ENCODE data around the gene SEMA3G.

SEMA3G gene

GRCh38 chr3:52480768-52481715 lies 36.1 kb upstream of the SEMA3G start:
- Histone ChIP-seq H2AK5ac (ENCODE audit: low read length, severe bottlenecking) (no peak overlapping the region), H3K4me2 (ENCODE audit: low read length, poor library complexity, severe bottlenecking) (no peak overlapping the region), H2BK5ac (ENCODE audit: low read depth, low read length, poor library complexity, severe bottlenecking) (no peak overlapping the region), H2BK15ac (ENCODE audit: low read depth, poor library complexity, severe bottlenecking) (no peak overlapping the region), H3K79me1 (replicated peaks; ENCODE audit: low read length, poor library complexity, severe bottlenecking) (peaks cover 54% of the 10 kb centered on the region), H3K23ac (ENCODE audit: low read length in 2 of 2) (no peak overlapping the region), H3K27ac (ENCODE audit: low read length, poor library complexity, severe bottlenecking) (no peak overlapping the region), H3K4me3 (ENCODE audit: insufficient read depth in 1 of 2, low read depth in 1 of 2, low read length in 2 of 2) (no peak overlapping the region), H2AFZ (ENCODE audit: low read depth, low read length) (no peak overlapping the region), H2BK120ac (ENCODE audit: low read depth, low read length) (no peak overlapping the region), H3K27me3 (ENCODE audit: control insufficient read depth in 1 of 2, insufficient read depth in 1 of 2, low read length in 2 of 2) (no peaks in the 10 kb centered on the region), H3K4ac (ENCODE audit: low read depth in 1 of 2, low read length in 2 of 2) (no peak overlapping the region), H4K8ac (ENCODE audit: low read length) (no peak overlapping the region), H3K18ac (ENCODE audit: low read depth in 1 of 2, low read length in 2 of 2) (no peak overlapping the region), H2BK12ac (ENCODE audit: low read length in 2 of 2) (no peak overlapping the region), H3K4me1 (ENCODE audit: control insufficient read depth, insufficient read depth, low read depth, low read length) (peaks cover 9% of the 10 kb centered on the region), H3K9me3 (ENCODE audit: control insufficient read depth, low read length) (no peaks in the 10 kb centered on the region), H3K9ac (ENCODE audit: low read length) (no peak overlapping the region), H3K36me3 (ENCODE audit: control insufficient read depth in 1 of 2, insufficient read depth in 2 of 2, low read depth in 1 of 2, low read length in 2 of 2) (peaks cover 79 to 96% of the 10 kb centered on the region in 2 experiments), H4K91ac (ENCODE audit: low read length) (no peak overlapping the region), H3K14ac (ENCODE audit: low read length in 2 of 2) (no peak overlapping the region)
- 98% methylated on average over 24 of the region's 27 CpGs for WGBS
- no peak for DNase-seq

- H3K27ac ChIP-seq (ENCODE audit: low read length, poor library complexity, severe bottlenecking) = no peak overlapping the region
- no peak overlapping the region for H2BK15ac ChIP-seq (ENCODE audit: low read depth, poor library complexity, severe bottlenecking)
- no peak overlapping the region for H3K18ac ChIP-seq (ENCODE audit: low read depth in 1 of 2, low read length in 2 of 2)
- peaks cover 54% of the 10 kb centered on the region for H3K79me1 ChIP-seq (replicated peaks; ENCODE audit: low read length, poor library complexity, severe bottlenecking)
- peaks cover 9% of the 10 kb centered on the region for H3K4me1 ChIP-seq (ENCODE audit: control insufficient read depth, insufficient read depth, low read depth, low read length)
- no peak overlapping the region for H3K4me2 ChIP-seq (ENCODE audit: low read length, poor library complexity, severe bottlenecking)
- no peak overlapping the region for H2BK120ac ChIP-seq (ENCODE audit: low read depth, low read length)
- DNase-seq = no peak
- H3K4me3 ChIP-seq (ENCODE audit: insufficient read depth in 1 of 2, low read depth in 1 of 2, low read length in 2 of 2) = no peak overlapping the region
- no peak overlapping the region for H2AK5ac ChIP-seq (ENCODE audit: low read length, severe bottlenecking)
- H3K9me3 ChIP-seq (ENCODE audit: control insufficient read depth, low read length) = no peaks in the 10 kb centered on the region
- H3K27me3 ChIP-seq (ENCODE audit: control insufficient read depth in 1 of 2, insufficient read depth in 1 of 2, low read length in 2 of 2) = no peaks in the 10 kb centered on the region
- H3K4ac ChIP-seq (ENCODE audit: low read depth in 1 of 2, low read length in 2 of 2) = no peak overlapping the region
- no peak overlapping the region for H3K14ac ChIP-seq (ENCODE audit: low read length in 2 of 2)
- no peak overlapping the region for H4K91ac ChIP-seq (ENCODE audit: low read length)
- H2BK5ac ChIP-seq (ENCODE audit: low read depth, low read length, poor library complexity, severe bottlenecking) = no peak overlapping the region
- H3K23ac ChIP-seq (ENCODE audit: low read length in 2 of 2) = no peak overlapping the region
- H2BK12ac ChIP-seq (ENCODE audit: low read length in 2 of 2) = no peak overlapping the region
- peaks cover 80 to 96% of the 10 kb centered on the region in 2 experiments for H3K36me3 ChIP-seq (ENCODE audit: control insufficient read depth in 1 of 2, insufficient read depth in 2 of 2, low read depth in 1 of 2, low read length in 2 of 2)
- no peak overlapping the region for H2AFZ ChIP-seq (ENCODE audit: low read depth, low read length)
- no peak overlapping the region for H4K8ac ChIP-seq (ENCODE audit: low read length)
- no peak overlapping the region for H3K9ac ChIP-seq (ENCODE audit: low read length)
- WGBS = 96% methylated on average over 10 of the region's 16 CpGs
These were observed 35.1 kb upstream of the SEMA3G start for GRCh38 chr3:52479877-52480575.

GRCh38 chr3:52479037-52479876 lies 34.4 kb upstream of the SEMA3G start:
- H3K9me3 ChIP-seq (ENCODE audit: control insufficient read depth, low read length) = no peaks in the 10 kb centered on the region
- H2AK5ac ChIP-seq (ENCODE audit: low read length, severe bottlenecking) = no peak overlapping the region
- no peak overlapping the region for H3K14ac ChIP-seq (ENCODE audit: low read length in 2 of 2)
- H2AFZ ChIP-seq (ENCODE audit: low read depth, low read length) = no peak overlapping the region
- no peak overlapping the region for H3K18ac ChIP-seq (ENCODE audit: low read depth in 1 of 2, low read length in 2 of 2)
- no peak overlapping the region for H2BK15ac ChIP-seq (ENCODE audit: low read depth, poor library complexity, severe bottlenecking)
- H3K4me2 ChIP-seq (ENCODE audit: low read length, poor library complexity, severe bottlenecking) = no peak overlapping the region
- H4K91ac ChIP-seq (ENCODE audit: low read length) = no peak overlapping the region
- H3K27me3 ChIP-seq (ENCODE audit: control insufficient read depth in 1 of 2, insufficient read depth in 1 of 2, low read length in 2 of 2) = no peaks in the 10 kb centered on the region
- H3K23ac ChIP-seq (ENCODE audit: low read length in 2 of 2) = no peak overlapping the region
- H4K8ac ChIP-seq (ENCODE audit: low read length) = no peak overlapping the region
- no peak overlapping the region for H3K9ac ChIP-seq (ENCODE audit: low read length)
- H3K4me1 ChIP-seq (ENCODE audit: control insufficient read depth, insufficient read depth, low read depth, low read length) = peaks cover 9% of the 10 kb centered on the region
- H3K79me1 ChIP-seq (replicated peaks; ENCODE audit: low read length, poor library complexity, severe bottlenecking) = peaks cover 50% of the 10 kb centered on the region
- H2BK5ac ChIP-seq (ENCODE audit: low read depth, low read length, poor library complexity, severe bottlenecking) = no peak overlapping the region
- no peak overlapping the region for H3K27ac ChIP-seq (ENCODE audit: low read length, poor library complexity, severe bottlenecking)
- no peak for DNase-seq
- peaks cover 86 to 90% of the 10 kb centered on the region in 2 experiments for H3K36me3 ChIP-seq (ENCODE audit: control insufficient read depth in 1 of 2, insufficient read depth in 2 of 2, low read depth in 1 of 2, low read length in 2 of 2)
- no peak overlapping the region for H2BK12ac ChIP-seq (ENCODE audit: low read length in 2 of 2)
- WGBS = 95% methylated on average over 7 of the region's 7 CpGs
- no peak overlapping the region for H3K4me3 ChIP-seq (ENCODE audit: insufficient read depth in 1 of 2, low read depth in 1 of 2, low read length in 2 of 2)
- no peak overlapping the region for H3K4ac ChIP-seq (ENCODE audit: low read depth in 1 of 2, low read length in 2 of 2)
- no peak overlapping the region for H2BK120ac ChIP-seq (ENCODE audit: low read depth, low read length)

GRCh38 chr3:52477796-52478095 lies 32.8 kb upstream of the SEMA3G start:
- Histone ChIP-seq H2AFZ (ENCODE audit: low read depth, low read length) (no peak overlapping the region), H2BK15ac (ENCODE audit: low read depth, poor library complexity, severe bottlenecking) (no peak overlapping the region), H3K23ac (ENCODE audit: low read length in 2 of 2) (no peak overlapping the region), H2AK5ac (ENCODE audit: low read length, severe bottlenecking) (no peak overlapping the region), H3K4me3 (ENCODE audit: insufficient read depth in 1 of 2, low read depth in 1 of 2, low read length in 2 of 2) (no peak overlapping the region), H3K36me3 (ENCODE audit: control insufficient read depth in 1 of 2, insufficient read depth in 2 of 2, low read depth in 1 of 2, low read length in 2 of 2) (peaks cover 93 to 95% of the 10 kb centered on the region in 2 experiments), H2BK120ac (ENCODE audit: low read depth, low read length) (no peak overlapping the region), H3K14ac (ENCODE audit: low read length in 2 of 2) (no peak overlapping the region), H3K4ac (ENCODE audit: low read depth in 1 of 2, low read length in 2 of 2) (no peak overlapping the region), H2BK5ac (ENCODE audit: low read depth, low read length, poor library complexity, severe bottlenecking) (no peak overlapping the region), H4K8ac (ENCODE audit: low read length) (no peak overlapping the region), H3K27me3 (ENCODE audit: control insufficient read depth in 1 of 2, insufficient read depth in 1 of 2, low read length in 2 of 2) (no peaks in the 10 kb centered on the region), H3K4me2 (ENCODE audit: low read length, poor library complexity, severe bottlenecking) (no peak overlapping the region), H3K9me3 (ENCODE audit: control insufficient read depth, low read length) (no peaks in the 10 kb centered on the region), H3K27ac (ENCODE audit: low read length, poor library complexity, severe bottlenecking) (no peak overlapping the region), H4K91ac (ENCODE audit: low read length) (no peak overlapping the region), H2BK12ac (ENCODE audit: low read length in 2 of 2) (no peak overlapping the region), H3K4me1 (ENCODE audit: control insufficient read depth, insufficient read depth, low read depth, low read length) (peaks cover 1% of the 10 kb centered on the region), H3K18ac (ENCODE audit: low read depth in 1 of 2, low read length in 2 of 2) (no peak overlapping the region), H3K9ac (ENCODE audit: low read length) (no peak overlapping the region), H3K79me1 (replicated peaks; ENCODE audit: low read length, poor library complexity, severe bottlenecking) (peaks cover 54% of the 10 kb centered on the region)
- no peak for DNase-seq
- 99% methylated on average over 6 of the region's 6 CpGs for WGBS

All from mesenchymal stem cell (in vitro differentiated cells and primary cell).